ENCODE results near the gene MRPL37. TPM values are rescaled to one million over a fixed set of nuclear protein-coding genes. Genes with fewer than 3 reads are reported as not detected.
"Not testable (repeated sequence)": the region's sequence is repeated elsewhere in the genome, so short reads cannot be mapped to it uniquely, and the experiment has no call there.

Gene MRPL37
- total RNA-seq, 2 experiments from 2014 or later, result 88.0 to 91.9 TPM

DNA sequence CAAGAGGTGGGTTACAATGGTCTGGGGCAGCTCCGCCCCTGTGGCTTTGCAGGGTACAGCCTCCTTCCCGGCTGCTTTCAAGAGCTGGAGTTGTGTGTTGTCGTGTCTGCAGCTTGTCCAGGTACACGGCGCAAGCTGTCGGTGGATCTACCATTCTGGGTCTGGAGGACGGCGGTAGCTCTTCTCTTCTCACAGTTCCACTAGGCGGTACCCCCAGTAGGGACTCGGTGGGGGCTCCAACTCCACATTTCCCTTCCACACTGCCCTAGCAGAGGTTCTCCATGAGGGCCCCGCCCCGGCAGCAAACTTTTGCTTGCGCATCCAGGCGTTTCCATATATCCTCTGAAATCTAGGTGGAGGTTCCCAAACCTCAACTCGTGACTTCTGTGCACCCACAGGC, 34.8 kb upstream of the MRPL37 start:
- H3K27me3 Mint-ChIP-seq, result no peaks in the 10 kb centered on the region
- no peaks in the 10 kb centered on the region for H3K9me3 Mint-ChIP-seq
- DNase-seq, result no peak
- no peaks in the 10 kb centered on the region for H3K4me1 Mint-ChIP-seq
- no peaks in the 10 kb centered on the region for H3K36me3 Mint-ChIP-seq (ENCODE audit: low read depth)
- H3K27ac Mint-ChIP-seq, result no peak overlapping the region
- ChIA-PET POLR2A (interaction anchor here (1.0 kb wide), 1 partner anchor 35 kb away, joined by 3 read pairs; the partner anchor contains the start of genes CYB5RL and MRPL37), CTCF (interaction anchor here (0.7 kb wide), 1 partner anchor 67 kb away, joined by 3 read pairs; no protein-coding TSS in a partner anchor)
- H3K4me3 Mint-ChIP-seq, result no peak overlapping the region

DNA sequence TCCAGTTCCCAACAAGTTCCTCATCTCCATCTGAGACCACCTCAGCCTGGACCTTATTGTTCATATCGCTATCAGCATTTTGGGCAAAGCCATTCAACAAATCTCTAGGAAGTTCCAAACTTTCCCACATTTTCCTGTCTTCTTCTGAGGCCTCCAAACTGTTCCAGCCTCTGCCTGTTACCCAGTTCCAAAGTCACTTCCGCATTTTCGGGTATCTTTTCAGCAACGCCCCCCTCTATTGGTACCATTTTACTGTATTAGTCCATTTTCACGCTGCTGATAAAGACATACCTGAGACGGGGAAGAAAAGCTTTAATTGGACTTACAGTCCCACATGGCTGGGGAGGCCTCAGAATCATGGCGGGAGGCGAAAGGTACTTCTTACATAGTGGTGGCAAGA, 33.6 kb upstream of the MRPL37 start:
- H3K36me3 Mint-ChIP-seq (ENCODE audit: low read depth); DNase-seq; H3K9me3 Mint-ChIP-seq; POLR2A ChIA-PET; H3K27me3 Mint-ChIP-seq; H3K4me3 Mint-ChIP-seq; H3K4me1 Mint-ChIP-seq; H3K27ac Mint-ChIP-seq: not testable (repeated sequence)
- CTCF ChIA-PET, result interaction anchor here (2.7 kb wide), 1 partner anchor 15 kb away, joined by 8 read pairs; no protein-coding TSS in a partner anchor

DNA sequence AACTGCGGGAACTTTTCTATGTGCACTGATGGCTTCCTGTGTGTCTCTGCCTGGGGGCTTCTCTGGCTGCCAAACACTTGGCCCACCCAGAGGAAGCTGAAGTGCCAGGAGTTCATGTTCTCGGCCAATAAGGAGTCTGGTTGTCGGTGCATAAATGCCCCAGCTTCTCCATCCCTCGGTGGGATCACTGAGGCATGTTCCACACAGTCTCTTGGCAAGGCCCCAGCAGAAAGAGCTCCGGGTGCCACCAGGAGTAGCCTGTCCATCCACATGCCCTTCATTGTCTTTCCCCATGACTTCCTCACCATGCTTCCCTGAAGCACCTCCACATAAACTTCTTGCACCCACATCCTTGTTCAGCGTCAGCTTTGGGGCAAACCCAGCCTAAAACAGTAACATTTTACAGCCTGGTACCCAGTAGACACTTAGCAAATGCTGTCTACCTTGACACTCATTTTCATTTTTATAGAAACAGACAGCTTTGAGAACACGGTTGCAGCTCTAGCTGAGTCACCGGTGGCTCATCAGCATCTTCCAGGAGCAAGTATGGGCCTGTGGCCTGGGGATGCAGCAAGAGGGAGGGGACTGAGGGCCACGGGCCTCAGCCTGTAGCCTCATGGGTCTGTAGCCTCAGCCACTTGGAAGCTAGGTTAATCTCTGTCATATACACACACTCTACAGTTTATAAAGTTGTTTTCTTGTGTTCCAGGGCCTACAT, 32.4 kb upstream of the MRPL37 start:
- Mint-ChIP-seq H3K27ac (no peak overlapping the region), H3K27me3 (no peaks in the 10 kb centered on the region), H3K4me3 (no peak overlapping the region), H3K4me1 (peaks cover 6% of the 10 kb centered on the region), H3K36me3 (ENCODE audit: low read depth) (no peaks in the 10 kb centered on the region), H3K9me3 (no peaks in the 10 kb centered on the region)
- POLR2A ChIA-PET, result no interaction called here
- DNase-seq, result no peak
- CTCF ChIA-PET, result interaction anchor here (2.7 kb wide), 1 partner anchor 14 kb away, joined by 8 read pairs; no protein-coding TSS in a partner anchor

DNA sequence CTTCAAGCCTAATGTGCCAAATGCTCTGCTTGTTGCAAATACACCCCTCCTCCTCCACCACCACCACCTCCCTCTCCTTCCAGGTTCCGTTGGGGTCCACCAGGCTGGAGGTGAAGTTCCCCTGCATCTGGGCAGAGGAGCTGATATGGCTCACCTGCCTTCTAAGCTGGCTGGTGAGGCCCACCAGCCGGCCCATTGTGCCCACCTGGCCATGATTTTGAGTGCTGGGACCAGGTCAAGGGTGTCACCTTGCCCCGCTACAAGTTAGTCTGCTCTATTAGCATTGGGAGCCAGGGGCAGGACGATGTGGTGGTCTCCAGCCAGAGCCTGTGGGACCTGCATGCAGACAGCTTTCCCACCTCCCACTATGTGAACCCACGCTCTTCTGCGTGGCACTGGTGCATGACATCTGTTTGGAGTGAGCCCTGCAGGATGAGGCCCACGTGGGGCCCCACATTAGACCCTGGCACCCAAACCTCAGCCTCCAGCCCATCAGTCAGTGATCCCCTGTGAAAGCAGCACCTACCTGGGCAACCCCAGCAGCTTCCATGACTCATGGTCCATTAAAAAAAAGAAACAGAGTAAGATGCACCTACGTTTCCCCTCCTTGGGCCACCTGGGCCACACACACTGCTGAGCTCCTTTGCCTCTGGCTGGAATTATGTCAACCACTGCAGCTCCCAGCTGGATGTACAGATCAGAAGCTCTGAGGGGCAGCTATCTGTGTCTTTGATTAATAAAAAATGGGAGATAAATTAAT, 31.6 kb upstream of the MRPL37 start:
- POLR2A ChIA-PET, result no interaction called here
- no peaks in the 10 kb centered on the region for H3K36me3 Mint-ChIP-seq (ENCODE audit: low read depth)

DNA sequence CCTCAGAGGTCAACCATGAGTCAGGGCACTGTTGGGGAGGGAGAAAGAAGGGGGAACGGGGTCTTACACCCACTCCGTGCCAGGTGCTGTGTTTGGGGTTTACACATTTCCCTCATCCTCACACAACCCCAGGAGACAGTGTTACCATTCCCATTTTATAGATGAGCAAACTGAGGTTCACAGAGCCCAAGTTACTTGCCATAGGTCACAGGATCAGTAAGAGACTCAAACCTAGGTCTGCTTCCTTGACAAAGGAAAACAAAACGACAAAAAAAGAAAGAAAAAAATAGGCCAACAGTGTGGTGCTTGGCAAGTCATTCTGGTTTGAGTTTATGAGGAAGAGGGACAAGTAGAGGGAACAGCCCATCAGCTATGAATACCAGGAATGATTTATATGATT, 30.9 kb upstream of the MRPL37 start:
- ChIA-PET CTCF (interaction anchor here (1.0 to 2.7 kb wide), 2 partner anchors 13 kb away, joined by 3 to 8 read pairs; no protein-coding TSS in a partner anchor), POLR2A (no interaction called here)
- no peak for DNase-seq
- Mint-ChIP-seq H3K4me3 (no peak overlapping the region), H3K27ac (no peak overlapping the region), H3K9me3 (no peaks in the 10 kb centered on the region), H3K4me1 (peaks cover 15% of the 10 kb centered on the region), H3K27me3 (no peaks in the 10 kb centered on the region), H3K36me3 (ENCODE audit: low read depth) (no peaks in the 10 kb centered on the region)

More for the DNA sequence above, 31.6 kb upstream of the MRPL37 start:
- no peak for DNase-seq
- peaks cover 10% of the 10 kb centered on the region for H3K4me1 Mint-ChIP-seq
- H3K4me3 Mint-ChIP-seq, result no peak overlapping the region
- H3K9me3 Mint-ChIP-seq, result no peaks in the 10 kb centered on the region
- CTCF ChIA-PET, result interaction anchor here (2.7 kb wide), 1 partner anchor 13 kb away, joined by 8 read pairs; no protein-coding TSS in a partner anchor
- H3K27ac Mint-ChIP-seq, result no peak overlapping the region
- H3K27me3 Mint-ChIP-seq, result no peaks in the 10 kb centered on the region

DNA sequence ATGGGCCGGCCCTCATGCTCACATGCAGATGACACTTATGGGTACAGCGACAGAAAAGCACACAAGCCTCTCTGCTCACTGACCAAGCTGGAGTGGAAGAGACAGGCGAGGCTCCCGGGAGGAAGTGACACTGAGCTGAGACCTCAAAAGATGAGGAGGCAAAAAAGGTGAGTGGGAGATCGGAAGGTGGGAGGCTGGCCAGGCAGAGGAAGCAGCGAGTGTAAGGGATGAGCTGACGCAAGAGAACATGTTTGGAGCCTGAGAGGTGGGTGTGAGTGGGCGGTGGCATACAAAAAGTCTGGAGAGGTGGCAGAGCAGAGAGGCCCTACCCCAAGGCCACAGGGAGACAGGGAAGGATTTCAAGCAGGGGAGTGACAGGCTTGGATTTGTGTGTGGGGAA, 29.0 kb upstream of the MRPL37 start:
- H3K4me3 Mint-ChIP-seq, result no peak overlapping the region
- no peaks in the 10 kb centered on the region for H3K9me3 Mint-ChIP-seq
- ChIA-PET CTCF (interaction anchor here (1.6 to 2.3 kb wide), 2 partner anchors 11 to 329 kb away, joined by 4 to 6 read pairs; no protein-coding TSS in a partner anchor), POLR2A (no interaction called here)
- H3K36me3 Mint-ChIP-seq (ENCODE audit: low read depth), result no peaks in the 10 kb centered on the region
- H3K27me3 Mint-ChIP-seq, result no peaks in the 10 kb centered on the region
- no peak overlapping the region for H3K27ac Mint-ChIP-seq
- DNase-seq, result no peak
- H3K4me1 Mint-ChIP-seq, result peaks cover 18% of the 10 kb centered on the region

DNA sequence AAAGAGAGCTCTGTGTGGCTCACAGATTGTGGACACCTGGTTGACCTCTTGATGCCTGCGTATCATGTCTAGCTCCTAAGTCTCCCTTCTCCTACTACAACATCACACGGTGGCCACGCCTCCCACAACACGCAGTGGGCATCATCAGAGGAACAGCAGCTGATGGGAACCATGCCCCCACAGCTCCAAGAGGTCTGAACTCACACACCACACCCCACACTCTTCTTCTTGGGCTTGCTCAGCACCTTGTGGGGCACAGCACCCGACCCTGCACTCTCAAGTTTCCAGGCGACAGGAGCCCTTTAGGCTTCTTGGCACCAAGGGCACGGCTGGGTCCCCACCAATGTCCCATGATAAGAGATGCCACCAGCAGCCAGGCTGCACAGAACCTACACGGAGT, 28.4 kb upstream of the MRPL37 start:
- ChIA-PET CTCF (interaction anchor here (1.6 to 2.3 kb wide), 2 partner anchors 10 to 328 kb away, joined by 4 to 6 read pairs; no protein-coding TSS in a partner anchor), POLR2A (no interaction called here)
- Mint-ChIP-seq H3K4me1 (peaks cover 18% of the 10 kb centered on the region), H3K9me3 (no peaks in the 10 kb centered on the region), H3K4me3 (no peak overlapping the region), H3K36me3 (ENCODE audit: low read depth) (no peaks in the 10 kb centered on the region), H3K27me3 (no peaks in the 10 kb centered on the region), H3K27ac (no peak overlapping the region)
- no peak for DNase-seq

DNA sequence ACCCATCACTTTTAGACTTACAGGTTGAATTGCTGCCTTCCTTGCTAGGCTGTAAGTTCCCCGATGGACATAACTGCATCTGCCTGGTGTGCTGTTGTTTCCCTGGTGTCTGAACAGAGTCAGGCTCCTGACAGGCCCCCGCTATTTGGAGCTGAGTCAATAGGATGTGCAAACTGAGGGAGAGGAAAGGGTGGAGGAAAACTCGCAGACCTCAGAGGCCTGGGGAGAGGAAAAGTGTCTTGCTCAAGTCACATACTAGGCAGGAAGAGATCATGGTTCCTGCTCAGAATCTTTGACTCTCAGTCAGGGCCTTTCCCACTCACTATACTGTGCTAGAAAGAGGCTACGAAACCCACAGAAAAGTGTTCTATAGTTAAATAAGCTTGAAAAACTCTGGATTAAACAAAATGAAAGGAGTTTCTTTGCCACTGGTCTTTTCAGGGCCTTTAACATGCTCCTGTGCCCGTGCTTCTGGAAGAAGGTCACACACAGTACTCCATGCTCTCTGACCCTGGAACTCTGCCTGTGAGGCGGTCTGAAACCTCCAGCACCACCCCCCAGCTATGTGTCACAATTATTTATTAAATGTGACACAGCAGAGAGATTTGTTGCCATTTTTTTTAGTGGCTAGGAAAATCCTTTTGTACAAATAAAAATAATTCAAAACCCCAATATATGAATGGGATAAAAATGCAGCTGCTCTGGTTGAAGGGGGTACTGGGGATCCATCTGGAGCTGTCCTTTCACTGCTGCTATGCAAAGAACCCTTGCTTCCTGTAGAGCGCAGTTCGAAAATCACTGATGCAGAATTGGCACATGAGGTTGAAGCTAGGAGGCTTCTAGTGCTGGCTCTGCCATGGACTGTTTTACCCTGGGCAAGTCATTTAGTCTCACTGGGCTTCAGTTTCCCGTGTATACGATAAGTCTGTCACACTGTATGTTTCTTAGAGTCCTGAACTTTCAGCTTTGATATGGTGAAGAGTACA, 27.1 kb upstream of the MRPL37 start:
- no peak for DNase-seq
- H3K27me3 Mint-ChIP-seq, result no peaks in the 10 kb centered on the region
- H3K36me3 Mint-ChIP-seq (ENCODE audit: low read depth), result no peaks in the 10 kb centered on the region
- H3K4me3 Mint-ChIP-seq, result no peak overlapping the region
- POLR2A ChIA-PET, result interaction anchor here (1.4 kb wide), 1 partner anchor 29 kb away, joined by 3 read pairs; no protein-coding TSS in a partner anchor
- peaks cover 18% of the 10 kb centered on the region for H3K4me1 Mint-ChIP-seq
- CTCF ChIA-PET, result interaction anchor here (0.6 to 1.6 kb wide), 5 partner anchors 8 to 317 kb away, joined by 3 to 6 read pairs (median 4); no protein-coding TSS in a partner anchor
- H3K27ac Mint-ChIP-seq, result no peak overlapping the region
- H3K9me3 Mint-ChIP-seq, result no peaks in the 10 kb centered on the region

DNA sequence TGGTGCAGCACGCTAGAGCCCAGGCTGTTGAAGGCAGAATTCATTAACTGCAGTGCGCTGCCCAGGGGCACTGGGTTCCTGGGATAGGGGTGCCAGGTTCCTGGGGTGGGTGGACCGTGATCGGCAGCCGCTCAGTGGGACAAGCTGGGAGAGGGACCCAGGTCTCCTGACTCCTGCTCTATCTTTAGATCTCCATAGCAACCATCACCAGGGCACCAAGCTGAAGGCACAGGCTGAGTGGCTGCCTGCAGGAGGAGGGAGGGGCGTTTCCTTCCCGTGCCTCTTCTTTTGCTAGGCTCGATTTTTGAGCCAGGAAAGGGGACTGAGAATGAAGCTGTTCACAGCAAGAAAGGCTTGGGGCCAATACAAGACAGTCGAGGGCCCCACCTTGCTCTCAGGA, 26.3 kb upstream of the MRPL37 start:
- ChIA-PET POLR2A (interaction anchor here (1.4 kb wide), 1 partner anchor 28 kb away, joined by 3 read pairs; no protein-coding TSS in a partner anchor), CTCF (interaction anchor here (0.6 to 1.6 kb wide), 3 partner anchors 8 to 316 kb away, joined by 3 to 6 read pairs (median 4); no protein-coding TSS in a partner anchor)
- no peak overlapping the region for H3K4me3 Mint-ChIP-seq
- H3K36me3 Mint-ChIP-seq (ENCODE audit: low read depth), result no peaks in the 10 kb centered on the region
- no peaks in the 10 kb centered on the region for H3K27me3 Mint-ChIP-seq
- peaks cover 18% of the 10 kb centered on the region for H3K4me1 Mint-ChIP-seq
- H3K9me3 Mint-ChIP-seq, result no peaks in the 10 kb centered on the region
- no peak overlapping the region for H3K27ac Mint-ChIP-seq
- no peak for DNase-seq

DNA sequence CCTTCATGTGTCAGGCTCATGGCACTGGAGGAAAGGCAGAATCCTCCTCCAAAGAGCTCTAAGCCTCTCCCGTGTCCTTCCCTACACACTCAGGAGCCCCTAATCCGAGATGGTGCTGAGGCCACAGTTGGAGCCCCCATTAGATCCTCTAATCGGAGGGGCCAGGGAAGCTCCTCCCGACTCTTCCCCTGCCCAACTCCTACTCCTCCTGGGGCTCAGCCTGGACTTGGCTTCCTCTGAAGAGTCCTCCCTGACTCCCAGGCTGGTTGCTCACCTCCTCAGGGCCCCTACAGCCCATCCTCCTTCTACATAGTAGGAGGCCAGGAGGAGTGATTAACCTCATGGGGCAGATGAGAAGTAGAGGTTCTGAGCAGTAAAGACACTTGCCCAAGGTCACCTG, 25.9 kb upstream of the MRPL37 start:
- Mint-ChIP-seq H3K36me3 (ENCODE audit: low read depth) (no peaks in the 10 kb centered on the region), H3K4me3 (no peak overlapping the region), H3K27ac (no peak overlapping the region), H3K9me3 (no peaks in the 10 kb centered on the region), H3K4me1 (peaks cover 18% of the 10 kb centered on the region), H3K27me3 (no peaks in the 10 kb centered on the region)
- ChIA-PET CTCF (interaction anchor here (0.6 to 1.6 kb wide), 3 partner anchors 7 to 316 kb away, joined by 3 to 6 read pairs (median 4); no protein-coding TSS in a partner anchor), POLR2A (interaction anchor here (1.4 kb wide), 1 partner anchor 28 kb away, joined by 3 read pairs; no protein-coding TSS in a partner anchor)
- DNase-seq, result no peak

DNA sequence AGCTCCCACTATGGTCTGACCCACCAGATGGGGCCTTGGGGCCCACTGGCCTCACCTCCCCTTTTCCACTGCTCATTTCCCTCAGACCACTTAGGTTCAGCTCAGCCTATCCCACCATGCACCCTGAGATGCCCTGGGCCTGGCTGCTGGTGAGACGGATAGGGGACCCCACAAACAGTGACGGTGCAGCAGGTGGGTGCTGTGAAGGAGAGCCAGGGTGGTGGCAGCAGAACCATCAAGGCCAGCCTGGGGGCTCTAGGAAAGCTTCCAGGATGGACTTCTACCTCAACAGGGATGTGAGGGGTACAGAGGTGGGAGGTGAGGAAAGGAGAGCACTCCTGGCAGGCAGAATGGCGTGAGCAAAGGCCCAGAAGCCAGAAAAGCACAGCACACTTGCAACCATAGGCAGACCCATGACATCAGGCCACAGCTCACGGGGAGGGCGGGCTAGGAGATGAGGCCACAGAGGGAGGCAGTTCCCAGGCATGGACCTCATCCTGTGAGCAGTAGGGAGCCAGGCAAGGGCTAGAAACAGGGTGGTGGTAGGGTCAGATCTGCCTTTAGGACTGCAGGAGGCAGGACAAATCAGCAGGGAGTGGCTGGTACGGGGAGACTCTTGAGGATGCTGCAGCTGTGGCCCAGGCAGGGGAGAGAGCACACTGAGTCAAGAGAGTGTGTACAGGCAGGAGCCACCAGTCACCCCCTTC, 23.2 kb upstream of the MRPL37 start:
- ChIA-PET CTCF (no interaction called here), POLR2A (no interaction called here)
- H3K36me3 Mint-ChIP-seq (ENCODE audit: low read depth), result no peaks in the 10 kb centered on the region
- no peak overlapping the region for H3K27ac Mint-ChIP-seq
- H3K27me3 Mint-ChIP-seq, result no peaks in the 10 kb centered on the region
- H3K9me3 Mint-ChIP-seq, result no peaks in the 10 kb centered on the region
- no peak for DNase-seq
- no peak overlapping the region for H3K4me3 Mint-ChIP-seq
- peaks cover 14% of the 10 kb centered on the region for H3K4me1 Mint-ChIP-seq

DNA sequence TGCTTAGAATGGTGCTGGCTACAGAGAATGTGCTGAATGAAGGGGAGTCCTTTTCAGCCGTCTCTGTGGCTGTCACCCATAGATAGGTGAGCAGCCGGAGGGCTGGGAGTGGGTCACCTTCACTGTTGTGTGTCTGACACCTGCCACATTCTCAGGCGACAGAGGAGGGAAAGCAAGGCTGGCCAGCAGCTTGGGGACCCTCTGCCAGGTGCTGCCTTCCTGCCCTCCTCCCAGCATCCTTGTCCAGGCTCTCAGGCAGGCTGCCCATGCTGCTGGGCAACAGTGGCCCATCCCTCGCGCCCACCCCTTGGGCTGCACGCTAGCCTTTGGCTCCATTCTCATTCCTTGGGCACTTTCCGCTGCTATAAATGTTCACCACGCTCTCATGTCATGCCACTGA, 22.2 kb upstream of the MRPL37 start:
- Mint-ChIP-seq H3K9me3 (no peaks in the 10 kb centered on the region), H3K36me3 (ENCODE audit: low read depth) (no peaks in the 10 kb centered on the region), H3K27me3 (no peaks in the 10 kb centered on the region), H3K4me1 (peaks cover 11% of the 10 kb centered on the region), H3K4me3 (no peak overlapping the region), H3K27ac (no peak overlapping the region)
- ChIA-PET POLR2A (no interaction called here), CTCF (no interaction called here)
- DNase-seq, result no peak

All from activated CD4-positive, alpha-beta memory T cell treated with anti-CD3 and anti-CD28 coated beads, Interleukin-2, amount 10 ng/mL, durations not matched to agents 7 days and 5 days (primary cell).